H1 (cell line): Measurements from ENCODE around the gene MGLL.

Experiments used
- ASH2L ChIP-seq: fragments of 200-600, 300-600 bp; sonication (generic); IDR thresholded peaks from one replicate; pipeline ENCODE4 v1.7.1; 2017; ENCODE audit warnings: low read length
- CTCF ChIP-seq, 3 experiments: IDR thresholded peaks; 1 replicate in 2 of 3; 2 replicates in 1 of 3; pipeline versions ENCODE4 v1.5.1 to v1.6.1; 2011; ENCODE audit warnings: low read length in 3 of 3, mild to moderate bottlenecking in 3 of 3, inconsistent platforms in 2 of 3, low read depth in 1 of 3, moderate library complexity in 1 of 3; ENCODE audit not compliant: insufficient read depth in 1 of 3; ENCODE audit errors: control extremely low read depth in 1 of 3
- EZH2 ChIP-seq: fragments of 200-600 bp; sonication (generic); IDR thresholded peaks from 2 replicates; pipeline ENCODE4 v1.7.1; 2012; ENCODE audit warnings: low read depth, mild to moderate bottlenecking, moderate library complexity, low read length, inconsistent platforms; ENCODE audit not compliant: severe bottlenecking
- KDM5A ChIP-seq: fragments of 200-600 bp; IDR thresholded peaks from 2 replicates; pipeline ENCODE4 v1.7.1; 2012; ENCODE audit warnings: mild to moderate bottlenecking, low read length, inconsistent platforms, mixed read lengths
- MAX ChIP-seq: IDR thresholded peaks from 2 replicates; pipeline ENCODE4 v1.6.1; 2012; ENCODE audit warnings: inconsistent platforms
- NRF1 ChIP-seq: IDR thresholded peaks from 2 replicates; pipeline ENCODE4 v1.6.1; 2011; ENCODE audit warnings: mild to moderate bottlenecking, low read depth, low read length, improper control_type of control experiment
- POLR2A ChIP-seq, 2 experiments: IDR thresholded peaks; 1 replicate in 1 of 2; 2 replicates in 1 of 2; pipeline ENCODE4 v1.6.1; 2011; ENCODE audit warnings: low read depth in 2 of 2, low read length in 2 of 2, mild to moderate bottlenecking in 2 of 2; ENCODE audit errors: control extremely low read depth in 1 of 2
- SP1 ChIP-seq: IDR thresholded peaks from 2 replicates; pipeline ENCODE4 v1.6.1; 2011; ENCODE audit warnings: low read depth, low read length
- TBP ChIP-seq: IDR thresholded peaks from 2 replicates; pipeline ENCODE4 v1.6.1; 2011; ENCODE audit warnings: low read depth, low read length, improper control_type of control experiment
- YY1 ChIP-seq: IDR thresholded peaks from 2 replicates; pipeline ENCODE4 v1.6.1; 2011; ENCODE audit warnings: low read depth, mild to moderate bottlenecking, low read length

GRCh38 chr3:127846576-127846975, 24.3 kb upstream of the MGLL start:
- TF ChIP-seq KDM5A (no peak), POLR2A (IDR thresholded peaks at IDR 0.05; ENCODE audit: control extremely low read depth in 1 of 2, low read depth in 2 of 2, low read length in 2 of 2) (no peak), CTCF (IDR thresholded peaks at IDR 0.05; ENCODE audit: control extremely low read depth in 1 of 3, insufficient read depth in 1 of 3, low read depth in 1 of 3, low read length in 3 of 3) (no peak), MAX (no peak), TBP (no peak), SP1 (no peak), NRF1 (no peak), ASH2L (no peak), EZH2 (no peak), YY1 (no peak)
